ENCODE results near the gene S100A13. TPM values are rescaled to one million over a fixed set of nuclear protein-coding genes. Genes with fewer than 3 reads are reported as not detected.
A peak's percentile ranks its signal among the peaks of the same experiment; 100 is the strongest.

S100A13 gene
- total RNA-seq, 3 donors from 2014 or later: 163 to 221 (median 198) TPM

DNA sequence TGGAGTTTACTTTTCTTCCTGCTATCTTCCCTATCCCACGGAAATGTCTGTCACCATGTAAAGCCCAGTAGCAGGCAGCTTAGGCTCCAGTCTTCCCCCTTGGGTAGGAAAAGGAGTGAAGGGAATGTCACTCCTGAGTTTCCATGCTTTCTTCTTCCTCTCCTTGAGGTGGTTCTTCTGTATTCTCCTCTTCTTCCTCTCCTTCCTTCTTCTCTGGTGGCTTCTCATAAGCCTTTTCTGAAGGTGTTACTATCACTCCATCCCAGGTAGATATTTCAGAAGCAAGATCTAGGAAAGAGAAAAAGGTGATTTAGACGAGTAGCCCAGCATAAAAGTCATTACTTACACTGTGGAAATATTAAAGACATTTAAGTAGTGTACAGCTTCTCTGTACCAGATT, 35.0 kb upstream of the S100A13 start:
- no peak overlapping the region for H3K27ac ChIP-seq
- H3K4me3 ChIP-seq: no peak overlapping the region
- TF ChIP-seq POLR2AphosphoS5 (IDR thresholded peaks at IDR 0.05): no peak
- TF ChIP-seq POLR2A (IDR thresholded peaks at IDR 0.05): no peak
- TF ChIP-seq CTCF (IDR thresholded peaks at IDR 0.05): no peak
- intact Hi-C loops (cut with DNase I; ENCODE audit: low total_unique reads): loop anchor here (2.0 kb wide), 1 partner anchor 59 kb away; no protein-coding TSS in a partner anchor
- DNase-seq (ENCODE audit: low spot score in 2 of 2): no peak
- peaks cover 0 to 4% of the 10 kb centered on the region in 2 donors for H3K4me1 ChIP-seq
- no peaks in the 10 kb centered on the region for H3K27me3 ChIP-seq
- H3K36me3 ChIP-seq: peaks cover 11% of the 10 kb centered on the region
- no peaks in the 10 kb centered on the region for H3K9me3 ChIP-seq

GRCh38 chr1:153661111-153661708, 33.9 kb upstream of the S100A13 start:
- Histone ChIP-seq H3K4me3 (no peak overlapping the region), H3K36me3 (peaks cover 11% of the 10 kb centered on the region), H3K9me3 (no peaks in the 10 kb centered on the region), H3K4me1 (peaks cover 0 to 4% of the 10 kb centered on the region in 2 donors), H3K27ac (peak overlapping the region in 1 of 2 donors; percentile 10), H3K27me3 (no peaks in the 10 kb centered on the region)
- no peak for TF ChIP-seq POLR2A (IDR thresholded peaks at IDR 0.05)
- TF ChIP-seq POLR2AphosphoS5 (IDR thresholded peaks at IDR 0.05): no peak
- DNase-seq (ENCODE audit: low spot score in 2 of 2): no peak
- intact Hi-C loops (cut with DNase I; ENCODE audit: low total_unique reads): no loop called here

DNA sequence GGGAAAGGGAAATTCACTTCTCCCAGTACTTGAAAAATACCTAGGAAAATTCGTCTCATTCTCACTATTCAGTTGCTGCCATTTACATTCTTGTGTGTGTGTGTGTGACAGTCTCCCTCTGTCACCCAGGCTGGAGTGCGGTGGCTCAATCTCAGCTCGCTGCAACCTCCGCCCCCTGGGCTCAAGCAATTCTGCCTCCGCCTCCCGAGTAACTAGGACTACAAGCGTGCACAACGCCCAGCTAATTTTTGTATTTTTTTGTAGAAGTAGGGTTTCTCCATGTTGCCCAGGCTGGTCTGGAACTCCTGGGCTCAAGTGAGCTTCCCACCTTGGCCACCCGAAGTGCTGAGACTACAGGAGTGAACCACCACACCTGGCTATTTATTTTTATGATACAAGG, 32.4 kb upstream of the S100A13 start:
- Histone ChIP-seq H3K27me3 (no peaks in the 10 kb centered on the region), H3K9me3 (no peaks in the 10 kb centered on the region), H3K27ac (peak overlapping the region; percentile 93 to 99), H3K36me3 (peaks cover 11% of the 10 kb centered on the region), H3K4me1 (peaks cover 0 to 4% of the 10 kb centered on the region in 2 donors), H3K4me3 (peak overlapping the region in 2 of 3 donors; percentile 67 to 88)
- DNase-seq (ENCODE audit: low spot score in 2 of 2): no peak
- intact Hi-C loops (cut with DNase I; ENCODE audit: low total_unique reads): no loop called here
- no peak for TF ChIP-seq POLR2AphosphoS5 (IDR thresholded peaks at IDR 0.05)
- no peak for TF ChIP-seq CTCF (IDR thresholded peaks at IDR 0.05)
- TF ChIP-seq POLR2A (IDR thresholded peaks at IDR 0.05): no peak

DNA sequence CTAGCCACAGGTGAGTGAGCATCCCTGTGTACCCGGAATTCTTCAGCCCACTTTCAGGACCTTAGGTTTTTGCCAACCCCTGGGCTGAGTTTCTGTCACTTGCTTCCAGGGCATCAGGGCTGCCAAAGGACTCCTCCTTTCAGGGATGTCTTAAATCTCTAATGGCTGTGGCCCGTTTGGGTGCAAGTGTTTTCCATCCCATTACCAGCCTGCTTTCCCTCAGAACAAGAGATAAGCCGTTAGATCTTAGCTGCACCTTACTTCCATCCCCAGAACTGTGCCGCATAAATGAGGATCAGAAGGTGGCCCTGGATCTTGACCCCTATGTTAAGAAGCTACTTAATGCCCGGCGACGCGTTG, 31.9 kb upstream of the S100A13 start:
- Histone ChIP-seq H3K36me3 (peaks cover 6% of the 10 kb centered on the region), H3K9me3 (no peaks in the 10 kb centered on the region), H3K27ac (peak overlapping the region; percentile 93 to 99), H3K27me3 (no peaks in the 10 kb centered on the region), H3K4me3 (peak overlapping the region; percentile 67 to 88 (median 76)), H3K4me1 (peaks cover 0 to 4% of the 10 kb centered on the region in 2 donors)
- no peak for TF ChIP-seq CTCF (IDR thresholded peaks at IDR 0.05)
- no peak for TF ChIP-seq POLR2AphosphoS5 (IDR thresholded peaks at IDR 0.05)
- no peak for TF ChIP-seq POLR2A (IDR thresholded peaks at IDR 0.05)
- no peak for DNase-seq (ENCODE audit: low spot score in 2 of 2)
- intact Hi-C loops (cut with DNase I; ENCODE audit: low total_unique reads): no loop called here

DNA sequence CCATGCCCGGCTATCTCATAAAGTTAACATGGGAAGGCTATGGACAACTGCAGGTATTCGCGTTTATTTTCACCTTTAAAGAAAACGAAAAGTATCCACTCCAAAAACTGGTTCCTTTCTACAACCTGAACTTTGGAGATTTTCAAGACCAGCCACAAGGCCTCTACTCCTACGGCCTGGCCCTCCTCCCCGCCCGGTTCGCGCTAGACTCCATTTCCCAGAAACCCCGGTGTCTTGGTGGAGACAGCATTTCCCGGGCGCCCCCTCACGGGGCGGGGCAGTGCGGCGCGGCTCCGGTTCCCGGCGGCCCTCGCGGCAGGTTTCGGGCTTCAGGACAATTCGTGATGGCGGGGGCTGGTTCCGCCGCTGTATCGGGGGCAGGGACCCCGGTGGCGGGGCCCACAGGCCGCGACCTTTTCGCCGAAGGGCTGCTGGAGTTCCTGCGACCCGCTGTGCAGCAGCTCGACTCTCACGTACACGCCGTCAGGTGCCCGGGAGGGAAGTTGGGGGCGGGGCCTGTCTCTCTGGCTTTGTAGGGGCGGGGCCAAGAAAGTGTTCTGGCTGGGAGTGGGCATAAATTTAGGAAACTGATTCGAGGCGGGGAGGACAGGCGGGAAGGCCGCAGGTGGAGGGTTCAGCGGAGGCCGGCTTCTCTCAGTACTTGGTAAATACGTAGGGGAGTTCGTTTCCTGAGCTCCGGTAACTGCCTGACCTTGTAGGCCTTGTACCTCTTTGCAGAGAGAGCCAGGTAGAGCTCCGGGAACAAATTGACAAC, 31.3 kb upstream of the S100A13 start, which contains the start of gene SNAPIN:
Gene SNAPIN (plus strand): TSS at position 304 of the 775 bp plus-strand sequence. CDS start 41 bp downstream, at position 345.
- Histone ChIP-seq H3K4me3 (peak within 1 kb of the TSS; percentile 67 to 88 (median 76)), H3K4me1 (peaks cover 0 to 4% of the 10 kb centered on the region in 2 donors), H3K36me3 (peaks cover 5% of the 10 kb centered on the region), H3K9me3 (no peaks in the 10 kb centered on the region), H3K27ac (peak within 1 kb of the TSS; percentile 93 to 99), H3K27me3 (no peaks in the 10 kb centered on the region)
- TF ChIP-seq POLR2A (IDR thresholded peaks at IDR 0.05) (peak; percentile 69), CTCF (IDR thresholded peaks at IDR 0.05) (peak in 1 of 3 donors; percentile 4), POLR2AphosphoS5 (IDR thresholded peaks at IDR 0.05) (peak; percentile 88 to 90 (median 89))
- intact Hi-C loops (cut with DNase I; ENCODE audit: low total_unique reads): no loop called here
- DNase-seq (ENCODE audit: low spot score in 2 of 2): peak; percentile 88 to 92
